Measurements from ENCODE around the gene NEBL.

GRCh38 chr10:20892011-20892585 is 5.0 kb downstream of the NEBL start:
- TF ChIP-seq CTCF (IDR thresholded peaks at IDR 0.05; ENCODE audit: low read depth, low read length): no peak
- TF ChIP-seq EZH2phosphoT487 (IDR thresholded peaks at IDR 0.05; ENCODE audit: low read depth): no peak
